ENCODE measurements around the gene ITGA1. TPM values are rescaled to one million over a fixed set of nuclear protein-coding genes. Genes with fewer than 3 reads are reported as not detected.
A peak's percentile ranks its signal among the peaks of the same experiment; 100 is the strongest.

The ITGA1 gene
- total RNA-seq, 6 experiments from 2014 or later: 66.5 to 116 (median 82.1) TPM

DNA sequence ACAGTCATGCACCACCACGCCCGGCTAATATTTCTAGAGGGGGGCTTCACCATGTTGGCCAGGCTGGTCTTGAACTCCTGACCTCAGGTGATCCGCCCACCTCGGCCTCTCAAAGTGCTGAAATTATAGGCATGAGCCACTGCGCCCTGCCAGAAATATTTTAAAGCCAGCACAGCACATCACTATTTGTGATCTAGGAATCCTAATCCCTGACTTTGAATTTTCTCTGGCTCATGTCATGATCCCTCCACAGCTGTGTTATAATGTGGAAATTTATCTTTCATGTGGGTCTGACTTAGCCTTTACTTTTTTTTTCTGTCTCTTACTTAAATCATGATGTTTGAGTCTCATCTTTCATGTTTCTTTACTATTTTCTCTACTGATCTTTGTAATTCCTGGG lies 18.7 kb upstream of the ITGA1 start:
- intact Hi-C loops (cut with DNase I): no loop called here
- 90% methylated on average over 2 of the region's 5 CpGs for WGBS (ENCODE audit: insufficient coverage, low coverage, low lambda C conversion rate, missing lambda C conversion rate)
- TF ChIP-seq, protein P1, sequence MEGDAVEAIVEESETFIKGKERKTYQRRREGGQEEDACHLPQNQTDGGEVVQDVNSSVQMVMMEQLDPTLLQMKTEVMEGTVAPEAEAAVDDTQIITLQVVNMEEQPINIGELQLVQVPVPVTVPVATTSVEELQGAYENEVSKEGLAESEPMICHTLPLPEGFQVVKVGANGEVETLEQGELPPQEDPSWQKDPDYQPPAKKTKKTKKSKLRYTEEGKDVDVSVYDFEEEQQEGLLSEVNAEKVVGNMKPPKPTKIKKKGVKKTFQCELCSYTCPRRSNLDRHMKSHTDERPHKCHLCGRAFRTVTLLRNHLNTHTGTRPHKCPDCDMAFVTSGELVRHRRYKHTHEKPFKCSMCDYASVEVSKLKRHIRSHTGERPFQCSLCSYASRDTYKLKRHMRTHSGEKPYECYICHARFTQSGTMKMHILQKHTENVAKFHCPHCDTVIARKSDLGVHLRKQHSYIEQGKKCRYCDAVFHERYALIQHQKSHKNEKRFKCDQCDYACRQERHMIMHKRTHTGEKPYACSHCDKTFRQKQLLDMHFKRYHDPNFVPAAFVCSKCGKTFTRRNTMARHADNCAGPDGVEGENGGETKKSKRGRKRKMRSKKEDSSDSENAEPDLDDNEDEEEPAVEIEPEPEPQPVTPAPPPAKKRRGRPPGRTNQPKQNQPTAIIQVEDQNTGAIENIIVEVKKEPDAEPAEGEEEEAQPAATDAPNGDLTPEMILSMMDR (IDR thresholded peaks at IDR 0.05): no peak
- no peak for TF ChIP-seq POLR2A (IDR thresholded peaks at IDR 0.05)
- H3K27me3 ChIP-seq: no peaks in the 10 kb centered on the region
- no peaks in the 10 kb centered on the region for H3K9me3 ChIP-seq
- H3K27ac ChIP-seq: no peak overlapping the region
- no peaks in the 10 kb centered on the region for H3K36me3 ChIP-seq
- H3K4me1 ChIP-seq: peaks cover 0 to 17% (median 6%) of the 10 kb centered on the region in 4 donors
- no peak for ATAC-seq
- DNase-seq: no peak
- no peak overlapping the region for H3K4me3 ChIP-seq

DNA sequence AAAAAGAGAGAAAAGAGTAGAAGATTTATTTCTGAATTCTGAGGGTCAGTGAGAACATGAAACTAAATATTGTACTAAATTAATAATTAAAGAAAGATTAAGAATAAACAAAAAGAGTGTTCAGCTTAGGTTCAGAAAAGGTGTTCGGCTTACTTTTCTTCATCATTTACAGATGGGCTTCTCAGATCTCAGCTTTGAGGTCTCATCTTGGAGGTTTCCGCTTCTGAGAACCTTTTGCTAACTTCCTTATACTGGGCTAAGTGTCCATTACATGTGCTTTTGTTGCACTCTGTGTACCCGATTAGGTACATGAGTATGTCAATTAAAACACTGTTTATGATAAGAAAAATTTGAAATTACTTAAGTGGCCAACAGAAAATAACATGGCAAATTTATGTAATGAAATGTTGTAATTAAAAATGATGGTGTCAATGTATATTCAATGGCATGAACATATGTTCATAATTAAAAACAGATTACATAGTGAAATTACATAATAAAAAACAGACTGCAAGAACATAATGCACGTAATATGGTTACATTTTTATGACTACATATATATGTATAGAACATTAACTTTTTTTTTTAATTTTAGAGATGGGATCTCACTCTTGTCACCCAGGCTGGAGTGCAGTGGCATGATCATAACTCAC lies 17.3 kb upstream of the ITGA1 start:
- Histone ChIP-seq H3K4me3 (no peak overlapping the region), H3K27me3 (no peaks in the 10 kb centered on the region), H3K36me3 (no peaks in the 10 kb centered on the region), H3K27ac (no peak overlapping the region), H3K9me3 (no peaks in the 10 kb centered on the region), H3K4me1 (peaks cover 0 to 23% (median 10%) of the 10 kb centered on the region in 4 donors)
- 92% methylated on average over 4 of the region's 4 CpGs for WGBS (ENCODE audit: insufficient coverage, low coverage, low lambda C conversion rate, missing lambda C conversion rate)
- intact Hi-C loops (cut with DNase I): no loop called here
- DNase-seq (no peak), ATAC-seq (no peak)
- no peak for TF ChIP-seq POLR2A (IDR thresholded peaks at IDR 0.05)

DNA sequence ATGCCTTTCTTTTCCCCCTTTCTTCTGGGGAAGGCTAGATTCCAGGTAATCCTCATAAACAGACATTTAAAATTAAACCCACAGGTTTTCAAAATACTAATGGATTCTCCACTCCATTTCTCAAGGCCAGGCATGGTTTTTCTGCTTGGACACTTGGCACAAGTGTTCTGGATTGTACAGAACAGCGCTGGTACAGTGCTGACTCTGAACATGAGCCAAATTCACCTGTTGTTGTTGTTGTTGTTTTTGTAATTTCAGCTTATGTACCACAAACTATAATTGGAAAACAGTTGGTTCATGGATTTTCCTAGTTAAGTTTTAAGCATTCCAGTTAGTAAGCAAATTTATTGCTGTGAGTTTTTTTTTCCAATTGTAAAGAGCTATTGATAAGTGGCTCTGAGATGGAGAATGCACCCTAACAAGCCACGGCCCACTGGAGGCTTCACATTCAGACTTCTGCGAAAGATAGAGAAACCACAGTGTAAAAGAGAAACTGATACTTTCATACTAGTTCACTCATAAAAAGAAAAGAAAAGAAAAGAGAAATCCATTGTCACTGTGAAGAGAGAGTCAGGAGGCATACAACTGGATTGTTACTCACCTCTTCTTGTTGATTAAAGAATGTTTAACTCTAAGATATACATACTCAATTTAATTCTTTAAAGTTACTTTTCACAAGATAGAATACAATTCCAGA lies 16.2 kb upstream of the ITGA1 start:
- DNase-seq (no peak), ATAC-seq (no peak)
- Histone ChIP-seq H3K27ac (no peak overlapping the region), H3K9me3 (no peaks in the 10 kb centered on the region), H3K4me3 (no peak overlapping the region), H3K4me1 (peaks cover 0 to 23% (median 10%) of the 10 kb centered on the region in 4 donors), H3K27me3 (no peaks in the 10 kb centered on the region), H3K36me3 (no peaks in the 10 kb centered on the region)
- TF ChIP-seq, protein P1 (IDR thresholded peaks at IDR 0.05): no peak
- no peak for TF ChIP-seq POLR2A (IDR thresholded peaks at IDR 0.05)
- intact Hi-C loops (cut with DNase I): no loop called here
- WGBS (ENCODE audit: insufficient coverage, low coverage, low lambda C conversion rate, missing lambda C conversion rate): 72% methylated on average over 3 of the region's 3 CpGs

DNA sequence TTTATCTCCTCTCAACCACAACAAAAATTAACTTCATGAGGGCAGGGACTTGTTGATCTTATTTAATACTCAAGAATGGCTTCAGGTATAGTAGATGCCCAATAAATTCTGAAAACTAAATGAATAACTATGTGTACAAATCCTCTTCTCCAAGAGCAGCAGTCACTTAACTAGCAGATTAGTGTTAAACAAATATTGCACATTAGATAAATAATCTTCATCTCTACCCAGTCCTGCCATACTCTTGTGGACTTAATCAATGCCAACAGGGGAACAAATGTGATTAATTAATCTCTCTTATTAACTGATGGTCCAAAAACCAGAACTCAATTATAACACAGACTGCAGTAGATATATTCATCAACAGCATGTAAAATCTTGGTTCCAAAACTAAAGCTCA lies 15.0 kb upstream of the ITGA1 start:
- intact Hi-C loops (cut with DNase I): no loop called here
- DNase-seq (no peak), ATAC-seq (peak; percentile 31 to 62 (median 52))
- H3K9me3 ChIP-seq: no peaks in the 10 kb centered on the region
- H3K4me1 ChIP-seq: peaks cover 0 to 23% (median 10%) of the 10 kb centered on the region in 4 donors
- no peaks in the 10 kb centered on the region for H3K27me3 ChIP-seq
- H3K27ac ChIP-seq: peak overlapping the region in 1 of 3 donors; percentile 61
- H3K36me3 ChIP-seq: no peaks in the 10 kb centered on the region
- no peak overlapping the region for H3K4me3 ChIP-seq
- TF ChIP-seq, protein P1 (IDR thresholded peaks at IDR 0.05): no peak
- no peak for TF ChIP-seq POLR2A (IDR thresholded peaks at IDR 0.05)

DNA sequence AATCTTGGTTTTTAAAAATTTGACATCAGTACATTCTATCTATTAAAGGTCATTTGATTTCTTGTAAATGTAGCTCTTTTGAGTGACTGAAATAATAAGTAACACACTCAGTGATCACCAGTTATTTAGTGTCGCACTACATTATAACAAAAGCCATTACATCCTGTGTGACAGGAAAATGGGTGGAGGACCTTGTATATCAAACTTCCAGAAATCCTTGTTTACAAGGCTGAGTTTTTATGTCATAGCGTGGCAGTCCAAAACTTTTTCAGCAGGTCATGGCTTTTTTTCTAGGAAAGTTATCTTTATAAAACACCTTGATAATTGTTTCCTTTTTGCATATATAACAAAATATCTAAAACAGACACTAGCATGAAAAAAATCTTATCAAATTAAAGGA lies 14.4 kb upstream of the ITGA1 start:
- Histone ChIP-seq H3K4me1 (peaks cover 0 to 23% (median 10%) of the 10 kb centered on the region in 4 donors), H3K9me3 (no peaks in the 10 kb centered on the region), H3K27me3 (no peaks in the 10 kb centered on the region), H3K4me3 (no peak overlapping the region), H3K36me3 (no peaks in the 10 kb centered on the region), H3K27ac (peak overlapping the region in 2 of 3 donors; percentile 35 to 61)
- ATAC-seq (peak; percentile 44 to 70 (median 53)), DNase-seq (no peak)
- TF ChIP-seq, protein P1 (IDR thresholded peaks at IDR 0.05): no peak
- no peak for TF ChIP-seq POLR2A (IDR thresholded peaks at IDR 0.05)
- intact Hi-C loops (cut with DNase I): no loop called here
- WGBS (ENCODE audit: insufficient coverage, low coverage, low lambda C conversion rate, missing lambda C conversion rate): 43% methylated on average over 2 of the region's 2 CpGs
